ENCODE data around the gene EEF1A2. TPM values are rescaled to one million over a fixed set of nuclear protein-coding genes. Genes with fewer than 3 reads are reported as not detected.

Gene EEF1A2
- total RNA-seq, 4 donors from 2014 or later: 0.75 to 5.0 (median 3.3) TPM

- H3K9me3 ChIP-seq: no peaks in the 10 kb centered on the region
- no peak for TF ChIP-seq CTCF (IDR thresholded peaks at IDR 0.05)
- TF ChIP-seq POLR2A (IDR thresholded peaks at IDR 0.05): no peak
- no peak for TF ChIP-seq POLR2AphosphoS5 (IDR thresholded peaks at IDR 0.05)
- no peak for TF ChIP-seq EP300 (IDR thresholded peaks at IDR 0.05; ENCODE audit: low read depth)
- H3K4me3 ChIP-seq: no peak overlapping the region
- intact Hi-C loops (cut with DNase I; ENCODE audit: low total_unique reads): no loop called here
- peaks cover 57% of the 10 kb centered on the region for H3K27me3 ChIP-seq
- 55% methylated on average over 8 of the region's 8 CpGs; no CpG with 5 or more reads in 1 of the 2 donors for WGBS, 2 donors (ENCODE audit: low coverage in 1 of 2)
- peaks cover 0 to 19% (median 13%) of the 10 kb centered on the region in 4 donors for H3K4me1 ChIP-seq
- no peaks in the 10 kb centered on the region for H3K36me3 ChIP-seq
- no peak for DNase-seq
- H3K27ac ChIP-seq: no peak overlapping the region
- in situ Hi-C loops (cut with MboI; ENCODE audit: low pct_ligation_motif_present in 1 of 4, low pct_unique_long_range_greater_than_20kb in 1 of 4, low sequenced_read_pairs in 3 of 4): no loop called here
These were observed 3.6 kb downstream of the EEF1A2 start for GRCh38 chr20:63495167-63495720.

- peaks cover 57% of the 10 kb centered on the region for H3K27me3 ChIP-seq
- 72 to 77% methylated on average over 5 to 49 of the region's 51 CpGs for WGBS, 2 donors (ENCODE audit: low coverage in 1 of 2)
- no peaks in the 10 kb centered on the region for H3K36me3 ChIP-seq
- H3K4me3 ChIP-seq: no peak overlapping the region
- no peak for TF ChIP-seq POLR2A (IDR thresholded peaks at IDR 0.05)
- no peak for TF ChIP-seq EP300 (IDR thresholded peaks at IDR 0.05; ENCODE audit: low read depth)
- TF ChIP-seq CTCF (IDR thresholded peaks at IDR 0.05): no peak
- no peak for TF ChIP-seq POLR2AphosphoS5 (IDR thresholded peaks at IDR 0.05)
- intact Hi-C loops (cut with DNase I; ENCODE audit: low total_unique reads) (no loop called here), in situ Hi-C loops (cut with MboI; ENCODE audit: low pct_ligation_motif_present in 1 of 4, low pct_unique_long_range_greater_than_20kb in 1 of 4, low sequenced_read_pairs in 3 of 4) (no loop called here)
- no peak overlapping the region for H3K27ac ChIP-seq
- no peak for DNase-seq
- H3K9me3 ChIP-seq: no peaks in the 10 kb centered on the region
- peaks cover 0 to 18% (median 13%) of the 10 kb centered on the region in 4 donors for H3K4me1 ChIP-seq
These were observed 4.3 kb downstream of the EEF1A2 start for GRCh38 chr20:63494420-63495166.

DNA sequence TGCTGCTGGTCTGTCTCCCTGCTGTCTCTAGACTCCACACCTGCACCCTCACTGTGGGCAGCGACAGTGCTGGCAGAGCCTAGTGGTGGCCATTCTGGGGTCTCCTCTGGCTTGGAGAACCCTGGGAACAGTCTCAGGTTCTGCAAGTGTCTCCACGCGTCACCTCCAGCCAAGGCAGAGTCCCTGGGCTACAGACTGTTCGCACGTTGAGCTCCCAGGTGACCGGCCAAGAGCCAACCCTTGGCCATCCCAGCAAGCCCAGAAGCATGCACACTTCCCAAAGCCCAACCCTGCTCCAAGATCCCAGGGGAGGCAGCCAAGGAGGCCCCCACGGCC, 4.8 kb downstream of the EEF1A2 start:
- no peaks in the 10 kb centered on the region for H3K9me3 ChIP-seq
- H3K4me3 ChIP-seq: no peak overlapping the region
- intact Hi-C loops (cut with DNase I; ENCODE audit: low total_unique reads) (no loop called here), in situ Hi-C loops (cut with MboI; ENCODE audit: low pct_ligation_motif_present in 1 of 4, low pct_unique_long_range_greater_than_20kb in 1 of 4, low sequenced_read_pairs in 3 of 4) (no loop called here)
- DNase-seq: no peak
- peaks cover 57% of the 10 kb centered on the region for H3K27me3 ChIP-seq
- TF ChIP-seq CTCF (IDR thresholded peaks at IDR 0.05) (no peak), POLR2A (IDR thresholded peaks at IDR 0.05) (no peak), EP300 (IDR thresholded peaks at IDR 0.05; ENCODE audit: low read depth) (no peak), POLR2AphosphoS5 (IDR thresholded peaks at IDR 0.05) (no peak)
- WGBS, 2 donors (ENCODE audit: low coverage in 1 of 2): 78% methylated on average over 7 of the region's 7 CpGs; no CpG with 5 or more reads in 1 of the 2 donors
- H3K36me3 ChIP-seq: no peaks in the 10 kb centered on the region
- H3K27ac ChIP-seq: no peak overlapping the region
- H3K4me1 ChIP-seq: peaks cover 0 to 14% (median 12%) of the 10 kb centered on the region in 4 donors

- Histone ChIP-seq H3K27ac (no peak overlapping the region), H3K36me3 (no peaks in the 10 kb centered on the region), H3K27me3 (peaks cover 57% of the 10 kb centered on the region), H3K4me3 (no peak overlapping the region), H3K4me1 (peaks cover 0 to 14% (median 12%) of the 10 kb centered on the region in 4 donors), H3K9me3 (no peaks in the 10 kb centered on the region)
- TF ChIP-seq POLR2AphosphoS5 (IDR thresholded peaks at IDR 0.05): no peak
- TF ChIP-seq POLR2A (IDR thresholded peaks at IDR 0.05): no peak
- TF ChIP-seq EP300 (IDR thresholded peaks at IDR 0.05; ENCODE audit: low read depth): no peak
- TF ChIP-seq CTCF (IDR thresholded peaks at IDR 0.05): no peak
- DNase-seq: no peak
- in situ Hi-C loops (cut with MboI; ENCODE audit: low pct_ligation_motif_present in 1 of 4, low pct_unique_long_range_greater_than_20kb in 1 of 4, low sequenced_read_pairs in 3 of 4) (no loop called here), intact Hi-C loops (cut with DNase I; ENCODE audit: low total_unique reads) (no loop called here)
- 62% methylated on average over 11 of the region's 13 CpGs; no CpG with 5 or more reads in 1 of the 2 donors for WGBS, 2 donors (ENCODE audit: low coverage in 1 of 2)
These were observed 5.3 kb downstream of the EEF1A2 start for GRCh38 chr20:63493563-63494020.

All from transverse colon (tissue), 4 donors.